GF-D8 (cell line): ENCODE results near the gene PTPMT1.
"Not testable (repeated sequence)": the region's sequence is repeated elsewhere in the genome, so short reads cannot be mapped to it uniquely, and the experiment has no call there.

Experiments used
- DNase-seq: peaks from one replicate; lab custom pipeline; 2025; lab: John Stamatoyannopoulos, UW

The PTPMT1 gene, protein sequence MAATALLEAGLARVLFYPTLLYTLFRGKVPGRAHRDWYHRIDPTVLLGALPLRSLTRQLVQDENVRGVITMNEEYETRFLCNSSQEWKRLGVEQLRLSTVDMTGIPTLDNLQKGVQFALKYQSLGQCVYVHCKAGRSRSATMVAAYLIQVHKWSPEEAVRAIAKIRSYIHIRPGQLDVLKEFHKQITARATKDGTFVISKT

DNA sequence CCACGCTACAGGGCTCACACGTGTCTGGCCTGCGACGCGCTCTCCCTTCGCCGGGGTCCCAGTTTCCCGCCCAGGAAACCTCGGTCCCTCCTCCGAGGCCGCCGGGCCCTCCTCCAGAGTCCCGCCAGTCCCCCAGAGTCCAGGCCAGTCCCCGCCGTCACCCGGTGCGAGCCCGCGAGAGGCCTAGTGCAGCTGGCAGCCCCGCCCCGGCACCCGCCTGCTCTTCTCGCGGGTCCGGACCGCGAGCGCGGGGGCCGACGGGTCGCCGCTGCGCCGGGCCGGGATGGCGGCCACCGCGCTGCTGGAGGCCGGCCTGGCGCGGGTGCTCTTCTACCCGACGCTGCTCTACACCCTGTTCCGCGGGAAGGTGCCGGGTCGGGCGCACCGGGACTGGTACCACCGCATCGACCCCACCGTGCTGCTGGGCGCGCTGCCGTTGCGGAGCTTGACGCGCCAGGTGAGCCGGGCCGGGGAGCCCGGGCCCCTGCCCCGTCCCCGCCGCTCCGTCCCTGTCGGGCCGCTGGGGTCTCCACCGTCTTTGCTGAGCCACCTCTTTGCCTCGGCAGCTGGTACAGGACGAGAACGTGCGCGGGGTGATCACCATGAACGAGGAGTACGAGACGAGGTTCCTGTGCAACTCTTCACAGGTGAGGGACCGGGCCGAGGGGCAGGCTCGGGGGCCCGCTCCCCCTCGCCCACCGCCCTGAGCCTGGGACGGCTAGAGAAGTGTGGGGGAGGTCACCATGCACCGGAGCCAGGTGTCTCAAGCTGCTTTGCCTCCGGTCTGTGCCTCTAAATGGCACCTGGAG lies at the start of gene PTPMT1:
PTPMT1 (plus strand) TSS at position 260 of the 809 bp plus-strand sequence; CDS start at position 284, 24 bp downstream.
- DNase-seq = no peak

DNA sequence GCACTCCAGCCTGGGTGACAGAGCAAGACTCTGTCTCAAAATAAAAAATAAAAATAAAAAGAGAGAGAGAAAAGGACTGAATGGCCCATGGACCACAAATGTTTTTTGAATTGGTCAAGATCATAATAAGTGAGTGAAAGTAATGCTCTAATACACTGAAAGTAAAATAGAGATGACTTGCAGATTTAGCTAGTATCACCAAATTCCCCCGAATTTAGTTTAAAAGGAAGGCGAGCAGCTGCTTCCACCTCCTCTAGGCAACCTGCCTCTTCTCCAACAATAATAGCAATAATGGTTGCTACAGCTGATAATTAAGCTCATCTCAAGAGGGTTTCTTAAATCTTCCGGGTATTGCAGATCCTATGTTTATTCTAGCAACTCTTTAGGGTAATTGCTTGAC lies 49.2 kb upstream of the PTPMT1 start:
- no peak for DNase-seq

DNA sequence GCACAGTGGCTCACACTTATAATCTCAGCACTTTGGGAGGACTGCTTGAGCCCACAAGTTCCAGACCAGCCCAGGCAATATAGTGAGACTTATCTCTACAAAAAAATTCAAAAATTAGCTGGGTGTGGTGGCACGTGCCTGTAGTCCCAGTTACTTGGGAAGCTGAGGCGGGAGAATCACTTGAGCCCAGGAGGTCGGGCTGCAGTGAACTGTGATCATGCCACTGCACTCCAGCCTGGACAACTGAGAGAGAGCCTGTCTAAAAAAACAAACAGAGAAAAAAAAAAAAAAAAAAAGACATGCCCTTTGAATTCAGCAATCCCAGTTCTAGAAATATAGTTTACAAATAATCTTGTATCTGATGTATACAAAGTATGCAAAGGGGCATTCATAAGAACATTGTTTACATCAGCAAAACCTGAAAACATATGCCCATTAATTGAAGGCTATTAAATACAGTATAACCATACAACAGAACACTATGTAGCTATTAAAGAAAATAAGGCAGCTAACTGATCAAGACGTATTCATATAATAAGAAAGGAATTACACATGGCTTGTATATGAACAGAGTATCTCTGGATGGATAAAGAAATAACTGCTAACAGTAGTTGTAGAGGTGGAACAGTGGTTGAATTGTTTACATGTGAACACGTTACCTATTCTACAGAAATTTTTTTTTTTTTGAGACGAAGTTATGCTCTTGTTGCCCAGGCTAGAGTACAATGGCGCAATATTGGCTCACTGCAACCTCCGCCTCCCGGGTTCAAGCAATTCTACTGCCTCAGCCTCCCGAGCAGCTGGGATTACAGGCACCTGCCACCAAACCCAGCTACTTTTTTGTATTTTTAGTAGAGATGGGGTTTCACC lies 48.2 kb upstream of the PTPMT1 start:
- DNase-seq = no peak

DNA sequence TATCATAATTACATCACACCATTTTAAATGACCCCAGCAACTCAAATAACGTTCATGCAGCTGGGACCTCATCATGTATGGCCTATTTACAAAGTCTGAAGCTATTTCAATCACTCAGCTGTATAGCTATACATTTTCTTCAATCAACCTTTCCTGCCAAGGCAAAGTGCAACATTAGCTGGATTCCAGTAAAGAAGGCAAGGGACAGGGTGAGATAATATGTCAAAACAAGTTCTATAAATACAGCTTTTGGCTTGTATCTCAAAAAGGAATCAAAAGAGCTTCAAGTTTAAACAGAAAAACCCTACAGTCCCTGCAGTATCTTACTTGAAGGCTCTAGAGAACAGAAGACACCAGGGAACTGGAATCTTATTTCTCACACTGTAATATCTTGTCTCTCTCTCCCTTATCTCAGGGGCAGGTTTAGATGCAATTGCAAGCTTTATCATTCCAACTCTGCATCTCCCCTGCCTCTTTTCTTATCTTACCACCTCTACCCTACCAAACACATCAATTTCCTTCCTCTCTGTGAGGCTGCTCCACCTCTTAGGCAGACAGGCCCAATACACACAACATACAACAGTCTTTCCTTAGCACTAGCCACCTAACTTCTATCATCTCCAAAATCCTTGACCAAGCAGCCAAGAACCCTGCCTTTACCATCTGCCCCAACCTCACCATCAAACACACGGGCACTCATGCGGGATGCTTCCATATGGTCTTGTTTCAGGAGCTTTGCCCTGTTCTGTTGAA lies 47.0 kb upstream of the PTPMT1 start:
- DNase-seq = no peak

DNA sequence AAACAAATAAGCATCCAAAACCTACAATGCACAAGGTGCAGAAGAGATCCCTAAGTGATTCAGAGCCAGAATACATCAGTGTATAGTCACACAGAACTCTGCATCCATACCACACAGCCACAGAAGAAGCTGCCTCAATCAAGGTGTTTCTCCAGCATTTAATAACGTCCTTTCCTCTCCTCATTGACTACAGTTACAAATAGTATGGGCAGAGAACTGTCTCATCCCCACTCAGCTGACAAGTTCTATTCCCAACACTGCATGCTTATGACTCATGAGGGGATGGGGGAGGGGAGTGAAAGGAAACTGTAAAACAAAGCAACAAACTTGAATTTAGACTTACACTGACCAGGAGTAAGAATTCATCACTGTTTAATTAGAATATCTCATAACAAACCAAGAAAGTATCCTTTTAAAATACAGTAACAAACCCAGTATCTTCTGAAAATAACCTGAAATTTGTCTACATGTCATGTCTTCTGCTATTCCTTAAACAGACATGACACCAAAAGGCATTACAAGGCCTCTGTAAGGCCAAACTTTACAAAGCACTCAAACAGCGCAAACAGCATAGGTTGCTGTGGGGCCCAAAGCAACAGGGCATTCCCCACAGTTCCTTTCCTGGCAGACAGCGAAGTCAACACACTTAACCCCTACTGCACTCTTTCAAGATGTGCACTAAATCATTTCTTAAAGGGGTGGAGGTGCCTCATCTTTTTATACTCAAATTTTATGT lies 41.7 kb upstream of the PTPMT1 start:
- DNase-seq = no peak

DNA sequence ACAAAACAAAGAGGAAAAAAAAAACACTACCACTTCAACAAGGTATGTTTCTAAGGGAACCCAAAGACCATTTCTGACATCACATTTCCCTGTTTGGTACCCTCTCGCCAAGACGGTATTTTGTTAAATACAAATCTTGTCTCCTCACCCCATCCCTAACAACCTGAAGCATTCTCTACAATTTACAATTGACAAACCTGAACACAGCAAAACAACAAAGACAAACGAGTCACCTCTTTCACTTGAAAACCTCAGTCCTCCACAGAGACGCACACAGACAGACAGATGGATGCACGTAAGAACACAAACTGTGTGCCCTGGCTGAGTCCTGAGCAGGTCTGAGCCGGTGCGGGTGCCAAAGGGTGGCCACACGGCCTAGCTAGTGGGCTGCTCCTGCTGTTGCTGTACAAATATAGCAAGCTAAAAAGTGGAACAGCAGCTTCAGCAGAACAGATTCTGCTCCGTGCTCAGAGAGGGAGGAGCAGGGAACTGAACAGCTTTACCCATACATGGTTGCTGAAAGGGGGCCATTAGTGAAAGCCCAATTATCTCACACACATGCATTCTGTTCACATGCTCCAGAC lies 41.0 kb upstream of the PTPMT1 start:
- no peak for DNase-seq

DNA sequence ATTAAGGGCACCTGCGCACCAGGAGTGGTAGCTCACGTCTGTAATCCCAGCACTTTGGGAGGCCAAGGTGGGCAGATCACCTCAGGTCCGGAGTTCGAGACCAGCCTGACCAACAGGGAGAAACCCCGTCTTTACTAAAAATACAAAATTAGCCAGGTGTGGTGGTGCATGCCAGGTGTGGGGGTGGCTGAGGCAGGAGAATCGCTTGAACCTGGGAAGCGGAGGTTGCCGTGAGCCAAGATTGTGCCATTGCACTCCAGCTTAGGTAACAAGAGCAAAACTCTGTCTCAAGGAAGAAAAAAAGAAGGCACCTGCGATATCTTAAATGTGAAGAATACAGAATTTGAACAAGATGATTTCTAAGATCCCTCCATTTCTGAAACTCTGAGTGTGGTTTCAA lies 39.4 kb upstream of the PTPMT1 start:
- not testable (repeated sequence) for DNase-seq

DNA sequence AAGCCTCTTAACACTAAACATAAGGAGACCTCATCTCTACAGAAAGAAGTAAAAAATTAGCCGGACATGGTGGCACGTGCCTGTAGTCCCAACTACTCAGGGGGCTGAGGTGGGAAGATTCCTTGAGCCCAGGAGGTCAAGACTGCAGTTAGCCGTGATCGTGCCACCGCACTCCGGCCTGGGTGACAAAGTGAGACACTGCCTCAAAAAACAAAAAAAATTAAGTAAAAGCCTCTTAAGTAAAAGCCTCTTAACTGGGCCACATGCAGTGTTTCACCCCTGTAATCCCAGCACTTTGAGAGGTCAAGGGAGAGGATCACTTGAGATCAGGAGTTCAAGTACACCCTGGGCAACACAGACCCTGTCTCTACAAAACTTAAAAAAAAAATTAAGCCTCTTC lies 38.2 kb upstream of the PTPMT1 start:
- no peak for DNase-seq

DNA sequence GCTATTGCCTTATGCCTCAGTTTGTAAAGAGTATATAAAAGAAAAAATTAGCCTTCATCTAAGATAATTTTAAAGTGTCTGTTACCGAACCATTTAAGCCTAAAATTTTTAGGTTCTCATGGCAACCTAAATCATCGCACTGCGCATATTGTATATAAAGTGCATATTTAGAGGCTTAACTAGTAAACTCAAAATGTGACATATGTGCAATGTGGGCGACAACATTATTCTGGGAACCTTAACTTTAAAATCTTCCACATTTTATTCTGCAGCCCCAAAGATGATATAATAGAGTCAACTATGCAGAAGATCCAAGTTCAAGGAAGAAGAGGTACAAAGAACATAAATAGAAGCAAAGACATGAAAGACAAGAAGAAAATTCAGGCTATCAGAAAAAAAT lies 35.4 kb upstream of the PTPMT1 start:
- DNase-seq = no peak

DNA sequence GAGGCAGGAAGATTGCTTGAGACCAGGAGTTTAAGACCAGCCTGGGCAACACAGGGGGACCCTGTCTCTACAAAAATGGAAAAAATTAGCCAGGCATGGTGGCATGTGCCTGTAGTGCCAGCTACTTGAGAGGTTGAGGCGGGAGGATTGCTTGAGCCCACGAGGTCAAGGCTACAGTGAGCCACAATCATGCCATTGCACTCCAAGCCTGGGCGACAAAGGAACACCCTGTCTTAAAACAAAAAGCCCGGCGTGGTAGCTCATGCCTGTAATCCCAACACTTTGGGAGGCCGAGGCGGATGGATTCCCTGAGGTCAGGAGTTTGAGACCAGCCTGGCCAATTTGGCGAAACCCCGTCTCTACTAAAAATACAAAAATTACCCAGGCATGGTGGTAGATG lies 34.7 kb upstream of the PTPMT1 start:
- not testable (repeated sequence) for DNase-seq

DNA sequence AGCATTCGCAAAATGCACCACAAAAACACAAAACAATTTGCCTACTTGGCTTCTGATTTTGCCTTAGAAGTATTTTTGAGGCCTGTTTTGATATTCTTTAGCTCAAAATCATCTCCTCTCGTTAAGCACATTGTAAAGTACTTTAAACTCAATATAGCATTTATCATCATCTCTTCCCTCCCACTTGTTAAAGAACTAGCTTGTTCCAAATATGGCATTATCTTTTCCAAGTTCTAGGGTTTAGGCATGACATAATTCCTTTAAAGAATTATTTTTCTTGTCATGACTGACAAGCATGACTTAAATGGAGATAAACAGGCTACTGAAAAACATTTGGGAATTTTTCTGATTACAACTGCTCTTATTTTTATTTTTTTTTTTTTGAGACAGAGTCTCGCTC lies 33.7 kb upstream of the PTPMT1 start:
- no peak for DNase-seq

DNA sequence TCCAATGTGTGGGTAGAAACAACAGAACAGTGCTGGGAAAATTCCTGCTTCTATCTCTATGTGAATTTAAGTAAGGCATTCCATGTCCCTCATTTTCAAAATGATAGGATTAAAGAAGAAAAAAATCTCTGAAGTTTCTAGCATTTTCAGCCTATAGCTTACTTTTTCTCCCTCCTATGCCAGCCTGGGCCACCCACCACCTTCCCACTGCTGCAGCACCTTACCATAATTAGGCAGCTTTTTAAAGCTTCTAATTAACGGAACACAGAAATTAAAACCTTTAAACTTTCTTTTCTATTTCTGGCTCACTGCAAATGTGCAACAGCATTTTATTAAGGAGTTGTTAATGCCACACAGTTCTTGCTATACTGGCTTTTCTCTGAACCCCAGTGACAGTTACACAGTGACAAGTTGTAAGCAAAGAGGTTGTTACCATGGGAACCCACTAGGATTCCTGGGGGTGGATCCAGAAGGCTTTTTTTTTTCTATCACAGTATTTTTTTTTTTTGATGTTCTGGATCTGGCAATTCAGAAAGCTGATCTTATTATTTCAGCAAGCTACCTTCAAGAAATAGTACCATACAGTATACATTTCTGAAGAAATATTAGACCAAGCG lies 32.7 kb upstream of the PTPMT1 start:
- no peak for DNase-seq

DNA sequence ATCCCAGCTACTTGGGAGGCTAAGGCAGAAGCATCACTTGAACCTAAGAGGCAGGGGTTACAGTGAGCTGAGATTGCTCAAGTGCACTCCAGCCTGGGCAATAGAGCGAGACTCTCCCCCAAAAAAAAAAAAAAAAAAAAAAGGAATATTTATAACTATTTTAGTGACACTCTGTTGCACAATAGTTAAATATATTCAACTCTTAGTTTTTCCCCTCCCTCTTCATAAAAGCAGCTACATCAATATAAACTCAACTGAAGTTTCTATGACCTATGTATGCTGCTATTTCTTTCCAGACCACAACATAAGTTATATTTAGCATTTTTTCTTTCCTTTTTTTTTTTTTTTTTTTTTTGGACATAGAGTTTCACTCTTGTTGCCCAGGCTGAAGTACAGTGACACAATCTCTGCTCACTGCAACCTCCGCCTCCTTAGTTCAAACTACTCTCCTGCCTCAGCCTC lies 31.7 kb upstream of the PTPMT1 start:
- DNase-seq = no peak

DNA sequence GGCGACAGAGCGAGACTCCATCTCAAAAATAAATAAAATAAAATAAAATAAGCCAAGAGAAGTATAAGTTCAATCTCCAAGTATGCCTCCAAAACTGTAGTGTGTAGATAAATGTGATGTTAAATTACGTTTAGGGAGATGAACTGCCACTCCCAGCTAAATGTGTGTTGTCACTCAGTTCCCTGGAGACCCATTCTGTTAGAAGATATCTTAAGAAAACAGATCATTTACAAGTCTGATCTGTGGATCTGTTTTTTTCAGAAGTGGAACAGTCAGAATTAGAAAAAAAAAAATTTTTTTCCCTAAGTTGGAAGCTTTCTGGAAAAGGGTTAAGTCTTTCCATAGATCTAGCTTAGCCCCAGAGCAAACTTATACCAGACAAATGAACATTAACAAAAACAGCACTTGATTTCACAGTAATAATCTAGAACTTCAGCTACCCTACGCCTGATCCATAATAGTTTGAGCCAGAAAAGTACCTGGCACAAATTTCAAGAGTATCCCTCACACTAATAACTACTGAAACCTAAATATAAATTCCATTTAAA lies 30.6 kb upstream of the PTPMT1 start:
- DNase-seq = no peak

DNA sequence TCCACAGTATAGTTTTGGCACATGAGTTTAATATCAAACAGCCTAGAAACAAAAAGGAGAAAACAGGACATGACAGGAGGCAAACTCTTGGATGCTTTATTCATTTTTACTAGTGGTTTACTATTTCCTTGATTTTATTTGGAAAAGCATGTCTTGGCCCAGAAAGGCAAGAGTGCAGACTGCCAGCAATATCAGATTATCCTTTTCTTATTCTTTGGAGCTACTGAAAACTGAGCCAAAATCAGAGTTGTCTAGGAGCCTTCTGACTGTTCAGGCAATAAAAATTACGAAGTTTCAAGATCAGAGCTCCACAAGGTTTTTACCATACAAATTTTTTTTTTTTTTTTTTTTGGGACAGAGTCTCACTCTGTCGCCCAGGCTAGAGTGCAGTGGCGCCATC lies 28.5 kb upstream of the PTPMT1 start:
- DNase-seq = no peak

DNA sequence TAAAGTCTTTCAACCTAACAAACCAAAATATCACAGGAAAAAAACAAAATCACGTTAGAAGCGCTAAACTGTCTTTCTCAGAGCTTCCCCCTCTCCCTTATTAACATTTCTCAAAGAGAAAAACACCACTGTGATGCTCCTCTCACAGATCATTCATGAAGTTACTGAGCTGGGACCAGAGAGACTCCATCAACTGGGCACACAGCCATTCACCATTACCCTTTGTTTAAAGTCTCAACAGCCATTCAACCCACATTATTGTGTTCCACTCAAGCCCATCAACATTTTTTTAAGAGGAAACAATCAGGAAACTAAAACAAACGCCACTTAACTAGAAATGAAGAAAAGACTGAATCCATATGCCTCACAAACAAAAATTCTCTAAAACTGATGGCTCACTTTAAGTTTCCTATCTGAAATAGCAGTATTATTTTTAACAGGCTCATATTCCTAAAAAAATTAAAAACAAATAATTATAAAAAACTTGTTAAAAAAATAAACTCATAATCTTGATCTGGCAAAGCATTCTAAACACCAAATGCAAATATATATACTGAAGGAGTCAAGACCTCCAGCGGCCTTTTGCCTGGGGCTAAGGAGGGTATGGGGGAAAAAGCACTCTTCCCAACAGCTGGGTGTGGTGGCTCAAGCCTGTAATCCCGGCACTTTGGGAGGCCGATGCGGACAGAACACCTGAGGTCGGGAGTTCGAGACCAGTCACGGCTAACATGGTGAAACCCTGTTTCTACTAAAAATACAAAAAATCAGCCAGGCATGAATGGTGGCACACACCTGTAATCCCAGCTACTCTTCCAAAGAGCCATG lies 26.4 kb upstream of the PTPMT1 start:
- DNase-seq = no peak

DNA sequence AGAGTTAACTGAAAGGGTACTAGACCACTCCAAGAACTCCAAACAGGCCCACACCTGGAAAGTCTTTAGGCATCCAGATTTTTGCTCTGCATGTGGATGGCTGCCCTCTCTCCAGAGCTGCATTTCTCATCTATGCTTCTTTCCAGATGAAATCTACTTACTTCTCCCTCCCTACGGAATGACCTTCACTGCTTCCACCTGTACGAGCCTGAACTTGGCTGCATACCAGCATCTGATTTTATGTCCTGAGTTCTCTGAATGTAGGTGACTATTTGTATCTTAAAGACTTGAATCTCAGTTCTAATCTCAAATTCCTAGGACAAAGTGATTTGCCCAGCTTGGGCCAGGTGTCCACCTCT lies 25.7 kb upstream of the PTPMT1 start:
- no peak for DNase-seq

DNA sequence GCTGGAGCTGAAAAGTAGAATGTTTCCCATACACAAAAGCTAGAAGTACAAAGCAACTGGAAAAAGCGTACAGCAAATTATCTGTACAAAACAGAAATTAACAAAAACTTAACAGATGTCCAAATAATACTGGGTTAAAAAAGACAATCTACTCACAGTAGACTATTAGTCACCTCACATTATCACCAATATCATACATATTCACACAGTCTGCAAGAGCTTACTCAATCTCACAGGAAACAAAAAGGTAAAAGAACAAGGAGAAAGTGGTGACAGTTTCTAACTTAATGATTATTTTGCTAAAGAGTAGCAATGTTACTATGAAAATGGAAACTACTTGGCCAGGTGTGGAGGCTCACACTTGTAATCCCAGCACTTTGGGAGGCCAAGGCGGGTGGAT lies 24.3 kb upstream of the PTPMT1 start:
- DNase-seq = no peak

DNA sequence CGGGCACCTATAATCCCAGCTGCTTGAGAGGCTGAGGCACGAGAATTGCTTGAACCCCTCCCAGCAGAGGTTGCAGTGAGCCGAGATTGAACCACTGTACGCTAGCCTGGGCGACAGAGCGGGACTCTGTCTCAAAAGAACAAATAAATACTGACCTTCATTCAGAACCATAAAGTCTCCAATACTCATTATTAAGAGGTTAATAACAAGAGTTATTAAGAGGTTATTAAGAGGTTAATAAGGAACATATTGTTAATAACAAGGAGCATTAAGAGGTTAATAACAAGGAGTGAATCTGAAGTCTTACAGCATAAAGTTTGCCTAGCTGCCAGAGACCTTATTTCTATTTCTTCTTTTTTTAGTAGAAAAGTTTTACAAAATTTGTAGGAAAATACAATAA lies 20.1 kb upstream of the PTPMT1 start:
- DNase-seq = no peak
